Esophagus squamous epithelium (tissue), 5 donors: ENCODE results near the gene ZNRF3. TPM values are rescaled to one million over a fixed set of nuclear protein-coding genes. Genes with fewer than 3 reads are reported as not detected.

Experiments
- DNase-seq: peaks from one replicate; lab custom pipeline; 2025; lab: John Stamatoyannopoulos, UW
- H3K27ac ChIP-seq, 4 donors: fragments of 200-600 bp; sonication (generic); one replicate each; pipeline ENCODE4 v1.5.1; 2016 to 2019; ENCODE audit warnings: mild to moderate bottlenecking in 1 of 4
- H3K27me3 ChIP-seq, 4 donors: fragments of 200-600 bp; sonication (generic); 1 replicate in 3 of 4; 2 replicates in 1 of 4; pipeline versions ENCODE4 v1.5.1 to v1.6.0; 2017 to 2021; ENCODE audit warnings: antibody characterized with exemption in 1 of 4
- H3K36me3 ChIP-seq, 3 donors: fragments of 200-600 bp; sonication (generic); one replicate each; pipeline ENCODE4 v1.5.1; 2016 to 2019
- H3K4me1 ChIP-seq, 3 donors: fragments of 200-600 bp; sonication (generic); one replicate each; pipeline ENCODE4 v1.5.1; 2017 to 2019
- H3K4me3 ChIP-seq, 4 donors: fragments of 200-600 bp; sonication (generic); 1 replicate in 3 of 4; 2 replicates in 1 of 4; pipeline ENCODE4 v1.5.1; 2016 to 2019; ENCODE audit warnings: mild to moderate bottlenecking in 2 of 4, moderate library complexity in 1 of 4
- H3K9me3 ChIP-seq, 3 donors: fragments of 200-600 bp; sonication (generic); one replicate each; pipeline ENCODE4 v1.5.1; 2016 to 2019
- POLR2A ChIP-seq, 4 donors: fragments of 450-650 bp; IDR thresholded peaks; one replicate each; pipeline ENCODE4 v1.6.1; 2017; ENCODE audit warnings: antibody characterized with exemption in 4 of 4, mild to moderate bottlenecking in 4 of 4, moderate library complexity in 3 of 4
- WGBS, 2 donors: methylation state at CpG; one replicate each; pipeline ENCODE4 v1.1.5; 2018; 5-methylcytosine and 5-hydroxymethylcytosine counted together
- intact Hi-C: fragments of 100-400 bp; cut with DNase I; formaldehyde crosslinking; loops from one replicate; pipeline ENCODE4 v1.15.0; 2022
- total RNA-seq, 4 donors: library from RNA; depleted of rRNA; stranded (reverse); fragments of >200 nt; gene quantifications; one replicate each; pipeline ENCODE4 v1.1.0, GENCODE V29; 2016
- TF ChIP-seq, protein P1 (sequence below), 6 experiments: fragments of 450-650 bp in 4 of 6; fragments of 200-600 bp in 2 of 6; sonication (generic) in 2 of 6; IDR thresholded peaks; one replicate each; pipeline ENCODE4 v1.5.1; 2016 to 2019; ENCODE audit warnings: antibody characterized with exemption in 6 of 6, mild to moderate bottlenecking in 4 of 6, moderate library complexity in 4 of 6
- donor health status: DM: yes; HTN: yes; CAD: no.

The ZNRF3 gene
- total RNA-seq, 4 donors from 2014 or later: 6.6 to 10.9 (median 7.2) TPM

DNA sequence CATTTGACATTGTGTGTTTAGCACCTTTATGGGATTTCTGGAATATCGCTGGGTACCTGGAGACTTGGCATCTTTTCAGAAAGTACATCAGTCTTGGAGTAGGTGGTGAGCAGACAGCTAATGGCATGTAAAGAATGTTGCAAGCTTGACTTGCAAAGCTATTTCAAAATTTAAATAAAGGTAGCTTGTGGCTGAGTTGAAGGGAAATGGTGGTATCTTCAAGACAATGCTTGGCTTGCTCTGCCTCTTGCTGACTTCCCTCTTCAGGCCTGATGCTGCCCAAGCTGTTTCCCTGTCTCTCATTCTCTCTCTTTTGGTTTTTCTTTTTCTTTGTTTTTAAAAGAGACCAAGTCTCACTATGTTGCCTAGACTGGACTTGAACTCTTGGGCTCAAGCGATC lies 13.2 kb downstream of the ZNRF3 start:
- no peak for DNase-seq
- H3K27ac ChIP-seq: no peak overlapping the region

DNA sequence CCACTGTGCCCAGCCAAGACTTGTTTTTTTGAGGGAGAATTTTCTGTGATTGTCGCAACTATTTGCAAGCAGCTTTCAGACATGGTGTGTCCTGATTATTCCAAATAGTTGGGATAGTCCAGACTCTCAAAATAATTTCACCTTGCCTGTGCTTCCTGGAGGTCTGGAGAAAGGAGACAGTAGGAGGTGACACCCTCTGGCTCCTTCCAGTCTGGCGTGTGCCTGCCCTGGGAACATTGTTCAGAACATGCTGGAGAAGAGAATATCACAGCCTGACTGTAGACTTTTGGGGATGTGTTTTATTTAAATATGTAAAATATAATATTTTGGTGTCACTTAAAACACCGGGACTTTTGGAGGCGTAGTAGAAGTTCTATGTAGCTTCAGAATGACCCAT lies 14.9 kb downstream of the ZNRF3 start:
- Histone ChIP-seq H3K4me3 (no peak overlapping the region), H3K27me3 (no peaks in the 10 kb centered on the region), H3K27ac (no peak overlapping the region), H3K9me3 (no peaks in the 10 kb centered on the region), H3K36me3 (no peaks in the 10 kb centered on the region), H3K4me1 (peaks cover 13 to 80% (median 19%) of the 10 kb centered on the region in 3 donors)
- no peak for DNase-seq
- 80 to 88% methylated on average over 4 of the region's 4 CpGs for WGBS, 2 donors
- intact Hi-C loops: no loop called here
- no peak for TF ChIP-seq POLR2A (IDR thresholded peaks at IDR 0.05)
- TF ChIP-seq, protein P1, sequence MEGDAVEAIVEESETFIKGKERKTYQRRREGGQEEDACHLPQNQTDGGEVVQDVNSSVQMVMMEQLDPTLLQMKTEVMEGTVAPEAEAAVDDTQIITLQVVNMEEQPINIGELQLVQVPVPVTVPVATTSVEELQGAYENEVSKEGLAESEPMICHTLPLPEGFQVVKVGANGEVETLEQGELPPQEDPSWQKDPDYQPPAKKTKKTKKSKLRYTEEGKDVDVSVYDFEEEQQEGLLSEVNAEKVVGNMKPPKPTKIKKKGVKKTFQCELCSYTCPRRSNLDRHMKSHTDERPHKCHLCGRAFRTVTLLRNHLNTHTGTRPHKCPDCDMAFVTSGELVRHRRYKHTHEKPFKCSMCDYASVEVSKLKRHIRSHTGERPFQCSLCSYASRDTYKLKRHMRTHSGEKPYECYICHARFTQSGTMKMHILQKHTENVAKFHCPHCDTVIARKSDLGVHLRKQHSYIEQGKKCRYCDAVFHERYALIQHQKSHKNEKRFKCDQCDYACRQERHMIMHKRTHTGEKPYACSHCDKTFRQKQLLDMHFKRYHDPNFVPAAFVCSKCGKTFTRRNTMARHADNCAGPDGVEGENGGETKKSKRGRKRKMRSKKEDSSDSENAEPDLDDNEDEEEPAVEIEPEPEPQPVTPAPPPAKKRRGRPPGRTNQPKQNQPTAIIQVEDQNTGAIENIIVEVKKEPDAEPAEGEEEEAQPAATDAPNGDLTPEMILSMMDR (IDR thresholded peaks at IDR 0.05): no peak

More for the DNA sequence above, 13.2 kb downstream of the ZNRF3 start:
- Histone ChIP-seq H3K36me3 (no peaks in the 10 kb centered on the region), H3K4me1 (peaks cover 7 to 84% (median 17%) of the 10 kb centered on the region in 3 donors), H3K4me3 (no peak overlapping the region), H3K9me3 (no peaks in the 10 kb centered on the region), H3K27me3 (no peaks in the 10 kb centered on the region)
- 76 to 80% methylated on average over 2 of the region's 2 CpGs for WGBS, 2 donors
- intact Hi-C loops: no loop called here
- TF ChIP-seq, protein P1 (IDR thresholded peaks at IDR 0.05): no peak
- TF ChIP-seq POLR2A (IDR thresholded peaks at IDR 0.05): no peak

DNA sequence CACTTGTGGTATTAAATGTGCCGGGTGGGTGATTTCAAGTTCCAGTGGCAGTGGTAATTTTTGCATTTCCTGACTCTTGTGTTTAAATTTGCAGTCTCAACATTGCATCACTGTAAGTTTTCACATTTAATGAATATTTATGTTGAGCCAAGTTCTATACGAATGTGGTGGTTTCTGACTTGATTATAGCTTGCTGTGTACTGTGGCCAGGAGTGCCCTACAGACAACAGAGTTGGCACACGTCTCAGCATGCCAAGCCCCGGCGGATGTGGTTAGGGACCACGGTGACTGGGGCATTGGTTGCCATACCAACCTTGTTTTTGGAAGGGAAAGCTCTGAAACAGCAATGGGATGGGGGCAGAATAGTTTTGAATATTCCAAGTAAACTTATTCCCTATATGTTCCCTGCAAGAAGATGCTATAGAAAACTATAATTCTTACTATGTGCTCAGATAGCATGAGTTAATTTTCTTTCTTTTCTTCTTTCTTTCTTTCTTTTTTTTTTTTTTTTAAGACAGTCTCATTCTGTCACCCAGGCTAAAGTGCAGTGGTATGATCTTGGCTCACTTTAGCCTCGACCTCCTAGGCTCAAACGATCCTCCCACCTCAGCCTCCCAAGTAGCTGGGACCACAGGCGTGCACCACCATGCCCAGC lies 16.0 kb downstream of the ZNRF3 start:
- H3K36me3 ChIP-seq: no peaks in the 10 kb centered on the region
- H3K9me3 ChIP-seq: no peaks in the 10 kb centered on the region
- intact Hi-C loops: no loop called here
- 33 to 41% methylated on average over 9 of the region's 9 CpGs for WGBS, 2 donors
- H3K27ac ChIP-seq: no peak overlapping the region
- TF ChIP-seq POLR2A (IDR thresholded peaks at IDR 0.05): no peak
- TF ChIP-seq, protein P1 (IDR thresholded peaks at IDR 0.05): no peak
- H3K4me3 ChIP-seq: no peak overlapping the region
- DNase-seq: no peak
- no peaks in the 10 kb centered on the region for H3K27me3 ChIP-seq
- H3K4me1 ChIP-seq: peaks cover 19 to 80% (median 30%) of the 10 kb centered on the region in 3 donors

DNA sequence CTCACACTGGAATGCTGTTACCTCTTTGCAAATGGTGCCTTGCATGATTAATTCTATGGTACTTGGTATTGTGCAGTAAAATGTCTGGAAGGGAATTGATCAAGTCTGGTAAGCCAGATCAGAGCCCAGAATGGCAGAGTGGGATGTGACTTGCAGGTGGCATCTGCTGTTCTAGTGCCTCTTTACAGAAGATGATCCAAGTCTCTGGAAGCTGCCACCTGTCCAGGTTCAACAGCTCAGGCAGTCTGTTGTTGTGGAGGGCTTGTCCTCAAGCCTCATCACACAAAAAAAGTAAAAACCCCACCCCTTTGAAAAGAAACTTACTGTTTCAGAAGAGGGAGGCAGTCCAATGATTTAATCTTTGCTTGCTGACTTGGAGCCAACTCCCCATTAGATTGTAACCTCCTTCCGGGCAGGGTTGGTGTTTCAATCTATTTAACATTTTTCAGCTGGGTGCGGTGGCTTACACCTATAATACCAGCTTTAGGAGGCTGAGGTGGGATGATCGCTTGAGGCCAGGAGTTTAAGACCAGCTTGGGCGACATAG lies 17.1 kb downstream of the ZNRF3 start:
- no peaks in the 10 kb centered on the region for H3K36me3 ChIP-seq
- WGBS, 2 donors: 72 to 81% methylated on average over 4 of the region's 4 CpGs
- TF ChIP-seq POLR2A (IDR thresholded peaks at IDR 0.05): no peak
- TF ChIP-seq, protein P1 (IDR thresholded peaks at IDR 0.05): no peak
- intact Hi-C loops: no loop called here
- DNase-seq: no peak
- H3K4me1 ChIP-seq: peaks cover 14 to 80% (median 33%) of the 10 kb centered on the region in 3 donors
- no peak overlapping the region for H3K4me3 ChIP-seq
- no peak overlapping the region for H3K27ac ChIP-seq
- no peaks in the 10 kb centered on the region for H3K9me3 ChIP-seq
- H3K27me3 ChIP-seq: no peaks in the 10 kb centered on the region

DNA sequence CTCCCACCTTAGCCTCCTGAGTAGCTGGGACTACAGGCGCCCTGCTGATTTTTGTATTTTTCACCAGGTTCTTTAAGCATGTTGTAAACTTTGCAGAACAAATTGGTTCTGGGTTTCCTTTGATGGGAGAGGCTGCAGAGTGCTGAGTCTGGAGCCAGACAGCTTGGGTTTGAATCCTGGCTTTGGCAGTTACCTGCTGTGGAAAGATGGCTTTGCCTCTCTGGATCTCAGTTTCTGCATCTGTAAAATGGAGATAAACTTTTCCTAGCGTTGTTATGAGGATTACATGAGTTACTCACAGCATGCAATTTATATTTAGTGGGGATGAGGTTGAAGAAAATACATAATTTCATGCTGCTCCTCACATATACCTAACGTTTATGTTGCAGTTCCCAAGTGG lies 19.1 kb downstream of the ZNRF3 start:
- no peaks in the 10 kb centered on the region for H3K36me3 ChIP-seq
- H3K9me3 ChIP-seq: no peaks in the 10 kb centered on the region
- 67 to 75% methylated on average over 3 of the region's 3 CpGs for WGBS, 2 donors
- peaks cover 14 to 87% (median 33%) of the 10 kb centered on the region in 3 donors for H3K4me1 ChIP-seq
- H3K4me3 ChIP-seq: no peak overlapping the region
- DNase-seq: no peak
- no peak for TF ChIP-seq POLR2A (IDR thresholded peaks at IDR 0.05)
- TF ChIP-seq, protein P1 (IDR thresholded peaks at IDR 0.05): no peak
- peak overlapping the region in 2 of 4 donors; percentile 71 to 78 for H3K27ac ChIP-seq
- no peaks in the 10 kb centered on the region for H3K27me3 ChIP-seq
- intact Hi-C loops: no loop called here
